HG02973 (cell line): ENCODE results near the gene OR52L1.

Source experiments
- ATAC-seq: cut with Tn5 transposase; IDR thresholded peaks from one replicate; pipeline ENCODE4 v1.9.1; 2021; ENCODE audit warnings: moderate library complexity; ENCODE audit not compliant: unreplicated experiment

OR52L1 gene

GRCh38 chr11:5941951-5942350 lies 44.8 kb downstream of the OR52L1 start, which contains the start of gene OR56A3:
Gene OR56A3, plus strand, starts transcription at chr11:5942251. Its CDS starts 5,096 bp downstream, at chr11:5947347.
- no peak for ATAC-seq

- no peak for ATAC-seq
Measured at GRCh38 chr11:5940748-5941147, 46.0 kb downstream of the OR52L1 start.

DNA sequence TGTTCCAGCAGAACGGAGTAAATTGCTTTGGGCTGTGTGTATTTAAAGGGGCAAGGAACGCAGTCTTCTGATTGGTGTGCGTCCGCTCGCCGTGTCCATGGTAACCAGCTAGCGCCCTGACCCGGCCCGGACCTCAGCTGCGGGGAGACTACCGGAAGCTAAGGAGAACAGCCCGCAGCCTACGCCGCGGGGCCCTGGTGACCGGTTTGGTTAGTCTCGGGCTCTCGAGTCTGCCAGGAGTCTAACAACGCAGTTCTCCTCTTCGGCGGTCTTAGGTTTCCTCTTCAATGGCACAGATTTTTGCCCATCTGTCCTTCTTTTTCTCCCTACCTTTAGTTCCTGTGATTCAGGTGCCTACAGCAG lies 48.2 kb downstream of the OR52L1 start:
- ATAC-seq, result no peak

DNA sequence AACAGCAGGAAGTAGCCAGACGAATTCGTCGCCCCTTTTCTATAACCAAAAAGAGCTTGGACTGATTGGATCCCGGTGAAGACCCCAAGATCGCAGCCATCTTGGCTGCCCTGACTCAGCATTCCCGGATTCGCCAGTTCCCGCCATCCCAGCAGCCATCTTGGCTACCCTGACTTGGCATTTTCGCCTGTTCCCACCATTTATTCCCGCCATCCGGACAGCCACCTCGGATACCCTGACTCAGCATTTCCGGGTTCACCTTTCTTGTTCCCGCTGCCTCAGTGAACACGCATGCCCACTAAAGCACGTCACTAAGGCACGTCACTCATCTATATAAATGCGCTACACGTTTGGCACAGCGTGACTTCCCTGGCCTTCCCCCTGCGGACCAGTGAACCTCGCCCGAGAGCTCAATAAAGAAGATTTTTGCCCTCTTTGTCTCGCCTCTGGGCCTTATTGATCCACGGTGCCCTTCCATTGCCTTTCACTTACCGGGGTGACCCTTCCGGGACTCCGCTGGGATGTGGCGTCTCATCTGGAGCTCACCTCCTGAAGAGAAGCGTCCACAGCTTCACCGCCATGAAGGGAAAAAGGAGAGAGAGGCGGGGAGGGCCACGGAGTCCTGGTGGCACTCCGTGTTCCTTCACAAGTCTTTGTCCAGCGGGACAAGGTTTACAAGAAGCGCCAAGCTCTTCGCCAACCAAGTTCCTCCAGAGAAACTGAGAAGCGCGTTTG lies 48.8 kb downstream of the OR52L1 start:
- no peak for ATAC-seq
